HK-2 (cell line): ENCODE results near the gene ZNF219.

Experiments used
- DNase-seq: peaks from one replicate; pipeline ENCODE4 v3.0.0-alpha.2; 2018; ENCODE audit not compliant: unreplicated experiment

The ZNF219 gene

GRCh38 chr14:21068521-21069387 lies 29.7 kb downstream of the ZNF219 start:
- peak; percentile 59 for DNase-seq

GRCh38 chr14:21066882-21067502 lies 31.5 kb downstream of the ZNF219 start:
- DNase-seq = no peak

- no peak for DNase-seq
These were observed 35.0 kb downstream of the ZNF219 start for GRCh38 chr14:21063479-21063878.

- DNase-seq = no peak
These were observed 37.1 kb downstream of the ZNF219 start for GRCh38 chr14:21061347-21061668.

- DNase-seq = no peak
These were observed 37.7 kb downstream of the ZNF219 start for GRCh38 chr14:21060614-21061346.

GRCh38 chr14:21059842-21060613 lies 38.4 kb downstream of the ZNF219 start:
- DNase-seq = no peak

- no peak for DNase-seq
These were observed 39.6 kb downstream of the ZNF219 start for GRCh38 chr14:21058903-21059302.

GRCh38 chr14:21057803-21058675 lies 40.4 kb downstream of the ZNF219 start, which contains the start of gene RNASE8:
TSS of gene RNASE8 (plus strand) at chr14:21057822. CDS start at chr14:21057893, 71 bp downstream.
- DNase-seq = no peak

- no peak for DNase-seq
These were observed 41.8 kb downstream of the ZNF219 start for GRCh38 chr14:21056520-21057163.

- DNase-seq = no peak
These were observed 42.9 kb downstream of the ZNF219 start for GRCh38 chr14:21055432-21056117.

- no peak for DNase-seq
These were observed 43.7 kb downstream of the ZNF219 start for GRCh38 chr14:21054768-21055145.

- no peak for DNase-seq
These were observed 44.2 kb downstream of the ZNF219 start for GRCh38 chr14:21054123-21054767.

- DNase-seq = no peak
These were observed 45.0 kb downstream of the ZNF219 start for GRCh38 chr14:21053184-21054122.

GRCh38 chr14:21050597-21050996 lies 47.9 kb downstream of the ZNF219 start:
- no peak for DNase-seq

- DNase-seq = no peak
These were observed 49.2 kb downstream of the ZNF219 start for GRCh38 chr14:21049271-21049673.

- no peak for DNase-seq
These were observed 49.8 kb downstream of the ZNF219 start for GRCh38 chr14:21048638-21049037.

- no peak for DNase-seq
These were observed 51.1 kb downstream of the ZNF219 start for GRCh38 chr14:21047378-21047781.

- DNase-seq = no peak
These were observed 54.4 kb downstream of the ZNF219 start for GRCh38 chr14:21043974-21044618.
